Stimulated activated memory B cell treated with anti-CD40 and anti-IgM and Interleukin-4, amounts not matched to agents 10 μg/mL and 1 μg/mL and 100 μg/mL, for 72 hours (primary cell): ENCODE data around the gene C9orf153.
"Not testable (repeated sequence)": the region's sequence is repeated elsewhere in the genome, so short reads cannot be mapped to it uniquely, and the experiment has no call there.

Experiments used
- ATAC-seq: fragments of 150-1000 bp; cut with Tn5 transposase; 2 replicates; pipeline ENCODE4 v1.10.0; 2021
- H3K27ac Mint-ChIP-seq: one replicate; pipeline ENCODE4 v1.8.0; 2022; ENCODE audit warnings: mild to moderate bottlenecking, mixed read lengths
- H3K27me3 Mint-ChIP-seq: one replicate; pipeline ENCODE4 v1.8.0; 2022; ENCODE audit warnings: mixed read lengths
- H3K36me3 Mint-ChIP-seq: one replicate; pipeline ENCODE4 v1.8.0; 2022; ENCODE audit warnings: mixed read lengths
- H3K4me1 Mint-ChIP-seq: one replicate; pipeline ENCODE4 v1.8.0; 2022; ENCODE audit warnings: mixed read lengths
- H3K4me3 Mint-ChIP-seq: one replicate; pipeline ENCODE4 v1.8.0; 2022; ENCODE audit warnings: mild to moderate bottlenecking, moderate library complexity, mixed read lengths
- H3K9me3 Mint-ChIP-seq: one replicate; pipeline ENCODE4 v1.8.0; 2022; ENCODE audit warnings: mixed read lengths

Gene C9orf153

GRCh38 chr9:86242071-86242470, 17.4 kb downstream of the C9orf153 start:
- no peak for ATAC-seq
- no peaks in the 10 kb centered on the region for H3K27me3 Mint-ChIP-seq
- no peaks in the 10 kb centered on the region for H3K9me3 Mint-ChIP-seq
- no peak overlapping the region for H3K27ac Mint-ChIP-seq
- H3K36me3 Mint-ChIP-seq = no peaks in the 10 kb centered on the region
- peaks cover 5% of the 10 kb centered on the region for H3K4me1 Mint-ChIP-seq
- no peak overlapping the region for H3K4me3 Mint-ChIP-seq

GRCh38 chr9:86241216-86241615, 18.2 kb downstream of the C9orf153 start:
- no peak for ATAC-seq

GRCh38 chr9:86238861-86239770, 20.3 kb downstream of the C9orf153 start:
- Mint-ChIP-seq H3K9me3 (no peaks in the 10 kb centered on the region), H3K4me3 (no peak overlapping the region), H3K4me1 (no peaks in the 10 kb centered on the region), H3K36me3 (no peaks in the 10 kb centered on the region), H3K27ac (no peak overlapping the region), H3K27me3 (peaks cover 8% of the 10 kb centered on the region)
- ATAC-seq = no peak

More at GRCh38 chr9:86241216-86241615, 18.2 kb downstream of the C9orf153 start:
- Mint-ChIP-seq H3K4me3 (no peak overlapping the region), H3K9me3 (no peaks in the 10 kb centered on the region), H3K27ac (no peak overlapping the region), H3K27me3 (no peaks in the 10 kb centered on the region), H3K36me3 (no peaks in the 10 kb centered on the region), H3K4me1 (no peaks in the 10 kb centered on the region)

GRCh38 chr9:86230858-86231257, 28.6 kb downstream of the C9orf153 start:
- ATAC-seq = no peak
- Mint-ChIP-seq H3K4me3 (no peak overlapping the region), H3K27me3 (peaks cover 21% of the 10 kb centered on the region), H3K9me3 (peaks cover 3% of the 10 kb centered on the region), H3K4me1 (no peaks in the 10 kb centered on the region), H3K36me3 (peaks cover 4% of the 10 kb centered on the region), H3K27ac (no peak overlapping the region)

- H3K4me1 Mint-ChIP-seq = no peaks in the 10 kb centered on the region
- no peaks in the 10 kb centered on the region for H3K36me3 Mint-ChIP-seq
- ATAC-seq = no peak
- no peaks in the 10 kb centered on the region for H3K27me3 Mint-ChIP-seq
- H3K27ac Mint-ChIP-seq = no peak overlapping the region
- H3K4me3 Mint-ChIP-seq = no peak overlapping the region
- no peaks in the 10 kb centered on the region for H3K9me3 Mint-ChIP-seq
These were observed 36.8 kb downstream of the C9orf153 start for GRCh38 chr9:86222667-86223066.

GRCh38 chr9:86219606-86220005, 39.9 kb downstream of the C9orf153 start:
- H3K4me1 Mint-ChIP-seq = no peaks in the 10 kb centered on the region
- H3K36me3 Mint-ChIP-seq = no peaks in the 10 kb centered on the region
- H3K27ac Mint-ChIP-seq = no peak overlapping the region
- no peak for ATAC-seq
- H3K9me3 Mint-ChIP-seq = no peaks in the 10 kb centered on the region
- no peaks in the 10 kb centered on the region for H3K27me3 Mint-ChIP-seq
- no peak overlapping the region for H3K4me3 Mint-ChIP-seq

- ATAC-seq = peak; percentile 24
- H3K27ac Mint-ChIP-seq = no peak overlapping the region
- H3K27me3 Mint-ChIP-seq = no peaks in the 10 kb centered on the region
These were observed 42.2 kb downstream of the C9orf153 start for GRCh38 chr9:86217076-86217755.

GRCh38 chr9:86207193-86207592, 52.3 kb downstream of the C9orf153 start:
- ATAC-seq = no peak
- H3K4me3 Mint-ChIP-seq = no peak overlapping the region
- H3K36me3 Mint-ChIP-seq = no peaks in the 10 kb centered on the region
- H3K27me3 Mint-ChIP-seq = peaks cover 26% of the 10 kb centered on the region
- no peaks in the 10 kb centered on the region for H3K9me3 Mint-ChIP-seq
- no peak overlapping the region for H3K27ac Mint-ChIP-seq
- no peaks in the 10 kb centered on the region for H3K4me1 Mint-ChIP-seq

More at GRCh38 chr9:86217076-86217755, 42.2 kb downstream of the C9orf153 start:
- H3K4me3 Mint-ChIP-seq = no peak overlapping the region
- no peaks in the 10 kb centered on the region for H3K9me3 Mint-ChIP-seq
- no peaks in the 10 kb centered on the region for H3K4me1 Mint-ChIP-seq
- no peaks in the 10 kb centered on the region for H3K36me3 Mint-ChIP-seq

- ATAC-seq = peak; percentile 57
- no peak overlapping the region for H3K27ac Mint-ChIP-seq
- H3K4me1 Mint-ChIP-seq = no peaks in the 10 kb centered on the region
- H3K36me3 Mint-ChIP-seq = no peaks in the 10 kb centered on the region
- no peaks in the 10 kb centered on the region for H3K9me3 Mint-ChIP-seq
- peaks cover 27% of the 10 kb centered on the region for H3K27me3 Mint-ChIP-seq
- no peak overlapping the region for H3K4me3 Mint-ChIP-seq
These were observed 57.0 kb downstream of the C9orf153 start for GRCh38 chr9:86202338-86202882.

GRCh38 chr9:86201474-86202337, 57.8 kb downstream of the C9orf153 start:
- H3K27me3 Mint-ChIP-seq = peaks cover 27% of the 10 kb centered on the region
- H3K27ac Mint-ChIP-seq = no peak overlapping the region
- H3K4me1 Mint-ChIP-seq = no peaks in the 10 kb centered on the region
- H3K9me3 Mint-ChIP-seq = no peaks in the 10 kb centered on the region
- no peaks in the 10 kb centered on the region for H3K36me3 Mint-ChIP-seq
- ATAC-seq = no peak
- H3K4me3 Mint-ChIP-seq = no peak overlapping the region

- no peak overlapping the region for H3K4me3 Mint-ChIP-seq
- H3K27ac Mint-ChIP-seq = no peak overlapping the region
- no peaks in the 10 kb centered on the region for H3K9me3 Mint-ChIP-seq
- H3K27me3 Mint-ChIP-seq = peaks cover 36% of the 10 kb centered on the region
- no peaks in the 10 kb centered on the region for H3K4me1 Mint-ChIP-seq
- no peaks in the 10 kb centered on the region for H3K36me3 Mint-ChIP-seq
- peak; percentile 58 for ATAC-seq
These were observed 58.8 kb downstream of the C9orf153 start for GRCh38 chr9:86200599-86201162.

- Mint-ChIP-seq H3K9me3 (peaks cover 28% of the 10 kb centered on the region), H3K27me3 (peaks cover 9% of the 10 kb centered on the region), H3K4me1 (no peaks in the 10 kb centered on the region), H3K36me3 (no peaks in the 10 kb centered on the region), H3K4me3 (no peak overlapping the region), H3K27ac (no peak overlapping the region)
- no peak for ATAC-seq
These were observed 66.4 kb downstream of the C9orf153 start for GRCh38 chr9:86193088-86193487.

GRCh38 chr9:86190700-86191099, 68.8 kb downstream of the C9orf153 start:
- H3K27me3 Mint-ChIP-seq = not testable (repeated sequence)

GRCh38 chr9:86187121-86187520, 72.3 kb downstream of the C9orf153 start:
- ATAC-seq = no peak
- H3K36me3 Mint-ChIP-seq = no peaks in the 10 kb centered on the region
- H3K4me3 Mint-ChIP-seq = no peak overlapping the region
- peaks cover 22% of the 10 kb centered on the region for H3K9me3 Mint-ChIP-seq
- H3K4me1 Mint-ChIP-seq = no peaks in the 10 kb centered on the region
- H3K27me3 Mint-ChIP-seq = peaks cover 18% of the 10 kb centered on the region
- no peak overlapping the region for H3K27ac Mint-ChIP-seq

More at GRCh38 chr9:86190700-86191099, 68.8 kb downstream of the C9orf153 start:
- not testable (repeated sequence) for H3K4me3 Mint-ChIP-seq, ATAC-seq, H3K4me1 Mint-ChIP-seq, H3K27ac Mint-ChIP-seq, H3K36me3 Mint-ChIP-seq
- peaks cover 31% of the 10 kb centered on the region for H3K9me3 Mint-ChIP-seq
